ENCODE measurements around the gene FGA. TPM values are rescaled to one million over a fixed set of nuclear protein-coding genes. Genes with fewer than 3 reads are reported as not detected.

The FGA gene
- total RNA-seq, 1 experiment from 2014 or later = 3.9 TPM

DNA sequence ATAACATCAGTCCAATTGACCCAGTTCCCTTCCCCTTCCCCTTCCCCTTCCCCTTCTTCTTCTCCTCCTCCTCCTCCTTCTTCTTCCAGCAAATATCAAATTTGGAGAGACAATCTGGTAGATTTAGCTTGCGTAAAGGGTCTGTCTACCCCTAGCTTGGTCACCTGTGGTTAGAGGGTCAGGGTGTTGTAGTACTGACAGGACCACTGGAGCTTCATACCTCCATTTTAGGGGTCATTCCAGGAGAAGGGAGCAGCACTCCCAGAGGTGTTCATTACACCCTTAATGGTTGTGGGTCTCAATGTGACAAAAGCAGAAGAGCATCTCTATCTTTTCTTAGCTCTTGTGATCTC is 31.4 kb downstream of the FGA start (continued):
- TF ChIP-seq, protein P1, sequence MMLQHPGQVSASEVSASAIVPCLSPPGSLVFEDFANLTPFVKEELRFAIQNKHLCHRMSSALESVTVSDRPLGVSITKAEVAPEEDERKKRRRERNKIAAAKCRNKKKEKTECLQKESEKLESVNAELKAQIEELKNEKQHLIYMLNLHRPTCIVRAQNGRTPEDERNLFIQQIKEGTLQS (IDR thresholded peaks at IDR 0.05) = no peak
- TF ChIP-seq ELF1 (IDR thresholded peaks at IDR 0.05; ENCODE audit: borderline replicate concordance, low read depth) (no peak), EGR1 (IDR thresholded peaks at IDR 0.05; ENCODE audit: low read depth) (no peak), TCF7L2 (IDR thresholded peaks at IDR 0.05; ENCODE audit: borderline replicate concordance, extremely low read depth, insufficient read depth, insufficient read length) (no peak)
- TF ChIP-seq, protein P2, sequence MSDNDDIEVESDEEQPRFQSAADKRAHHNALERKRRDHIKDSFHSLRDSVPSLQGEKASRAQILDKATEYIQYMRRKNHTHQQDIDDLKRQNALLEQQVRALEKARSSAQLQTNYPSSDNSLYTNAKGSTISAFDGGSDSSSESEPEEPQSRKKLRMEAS (IDR thresholded peaks at IDR 0.05) = no peak

DNA sequence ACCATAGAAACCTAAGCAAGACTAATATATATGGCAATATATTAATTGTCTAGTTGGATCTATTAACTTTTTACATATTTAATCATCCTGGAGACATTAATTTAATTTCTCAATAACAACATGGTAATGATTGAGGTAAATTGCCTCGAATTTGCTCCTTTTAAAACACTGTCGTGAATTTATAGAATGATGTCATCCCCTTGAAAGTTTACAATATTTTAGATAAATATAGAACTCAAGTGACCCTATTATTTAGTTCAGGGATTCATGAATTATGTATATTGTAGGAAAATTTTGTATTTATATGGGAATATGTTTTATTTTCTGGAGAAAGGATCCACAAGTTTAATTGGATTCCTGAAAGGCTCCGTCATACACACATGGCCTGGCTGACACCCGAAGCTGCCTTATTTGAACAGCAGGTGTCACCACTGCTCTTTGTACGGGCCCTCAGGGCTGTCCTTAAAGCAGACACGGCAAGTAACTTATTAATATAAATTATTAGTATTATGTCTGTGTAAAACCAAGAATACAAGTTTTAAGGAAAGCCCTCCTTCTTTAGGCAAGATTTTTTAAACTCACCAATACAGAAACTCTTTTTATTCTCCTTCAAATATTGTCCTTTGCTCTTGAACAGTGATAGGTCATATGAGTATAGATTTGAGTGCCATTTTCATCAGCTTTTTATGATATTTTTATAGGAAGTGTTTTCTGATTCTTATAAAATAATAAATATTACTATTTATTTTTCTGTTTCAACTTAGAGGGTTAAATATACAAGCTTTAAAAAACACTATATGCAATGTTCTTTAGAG is 38.5 kb downstream of the FGA start:
- Histone ChIP-seq H3K9me3 (ENCODE audit: control insufficient read depth in 1 of 2, insufficient read depth in 1 of 2, low read depth in 1 of 2, low read length in 2 of 2) (no peaks in the 10 kb centered on the region), H3K9ac (ENCODE audit: low read length) (no peak overlapping the region), H3K36me3 (ENCODE audit: control insufficient read depth in 1 of 2, insufficient read depth in 2 of 2, low read length in 2 of 2) (peaks cover 4 to 5% of the 10 kb centered on the region in 2 experiments), H3K4me2 (ENCODE audit: low read length) (no peak overlapping the region; the same call in 1 of the 2 replicates), H4K20me1 (ENCODE audit: insufficient read depth) (no peaks in the 10 kb centered on the region), H3K27ac (ENCODE audit: low read depth, low read length) (no peak overlapping the region), H3K9me2 (ENCODE audit: insufficient read depth) (no peaks in the 10 kb centered on the region), H3K27me3 (ENCODE audit: insufficient read depth, low read length) (no peaks in the 10 kb centered on the region), H3K4me3 (replicated peaks in 1 of 2; ENCODE audit: low read depth in 1 of 2, low read length in 2 of 2) (no peak overlapping the region), H3K79me2 (ENCODE audit: insufficient read depth, low read length) (peaks cover 31% of the 10 kb centered on the region), H2AFZ (ENCODE audit: low read depth, low read length, poor library complexity, severe bottlenecking) (peak overlapping the region; percentile 100), H3K4me1 (ENCODE audit: control insufficient read depth in 1 of 2, insufficient read depth in 2 of 2, low read length in 2 of 2) (peaks cover 2 to 12% of the 10 kb centered on the region in 2 experiments; a peak in 3 of 4 replicates)
- ATAC-seq = peak; percentile 66
- peak; percentile 79 for DNase-seq (ENCODE audit: low read depth, low spot score)
- RAD21 ChIA-PET (ENCODE audit: low non-redundant PET in 1 of 2, low total read pairs in 2 of 2, uncharacterized antibody in 2 of 2, unreplicated experiment in 2 of 2) = interaction anchor here (1.0 to 1.3 kb wide), 3 partner anchors 67 to 70 kb away, joined by 3 to 7 read pairs (median 6); no protein-coding TSS in a partner anchor
- CTCF ChIA-PET = interaction anchor here (1.0 to 6.4 kb wide), 8 partner anchors 7 to 215 kb away, joined by 3 to 175 read pairs (median 4); partner anchors contain the start of genes FGB and LRAT
- intact Hi-C loops (cut with micrococcal nuclease) = loop anchor here (1.0 to 10.0 kb wide), 6 partner anchors 66 to 820 kb away; no protein-coding TSS in a partner anchor
- no TSS peak for BruUV-seq (replicated peaks)
- POLR2A ChIA-PET = interaction anchor here (1.2 kb wide), 1 partner anchor 67 kb away, joined by 4 read pairs; no protein-coding TSS in a partner anchor
- TF ChIP-seq YY1 (IDR thresholded peaks at IDR 0.05; ENCODE audit: extremely low read depth, insufficient replicate concordance, low read depth, low read length) = no peak
- TF ChIP-seq, protein P3, sequence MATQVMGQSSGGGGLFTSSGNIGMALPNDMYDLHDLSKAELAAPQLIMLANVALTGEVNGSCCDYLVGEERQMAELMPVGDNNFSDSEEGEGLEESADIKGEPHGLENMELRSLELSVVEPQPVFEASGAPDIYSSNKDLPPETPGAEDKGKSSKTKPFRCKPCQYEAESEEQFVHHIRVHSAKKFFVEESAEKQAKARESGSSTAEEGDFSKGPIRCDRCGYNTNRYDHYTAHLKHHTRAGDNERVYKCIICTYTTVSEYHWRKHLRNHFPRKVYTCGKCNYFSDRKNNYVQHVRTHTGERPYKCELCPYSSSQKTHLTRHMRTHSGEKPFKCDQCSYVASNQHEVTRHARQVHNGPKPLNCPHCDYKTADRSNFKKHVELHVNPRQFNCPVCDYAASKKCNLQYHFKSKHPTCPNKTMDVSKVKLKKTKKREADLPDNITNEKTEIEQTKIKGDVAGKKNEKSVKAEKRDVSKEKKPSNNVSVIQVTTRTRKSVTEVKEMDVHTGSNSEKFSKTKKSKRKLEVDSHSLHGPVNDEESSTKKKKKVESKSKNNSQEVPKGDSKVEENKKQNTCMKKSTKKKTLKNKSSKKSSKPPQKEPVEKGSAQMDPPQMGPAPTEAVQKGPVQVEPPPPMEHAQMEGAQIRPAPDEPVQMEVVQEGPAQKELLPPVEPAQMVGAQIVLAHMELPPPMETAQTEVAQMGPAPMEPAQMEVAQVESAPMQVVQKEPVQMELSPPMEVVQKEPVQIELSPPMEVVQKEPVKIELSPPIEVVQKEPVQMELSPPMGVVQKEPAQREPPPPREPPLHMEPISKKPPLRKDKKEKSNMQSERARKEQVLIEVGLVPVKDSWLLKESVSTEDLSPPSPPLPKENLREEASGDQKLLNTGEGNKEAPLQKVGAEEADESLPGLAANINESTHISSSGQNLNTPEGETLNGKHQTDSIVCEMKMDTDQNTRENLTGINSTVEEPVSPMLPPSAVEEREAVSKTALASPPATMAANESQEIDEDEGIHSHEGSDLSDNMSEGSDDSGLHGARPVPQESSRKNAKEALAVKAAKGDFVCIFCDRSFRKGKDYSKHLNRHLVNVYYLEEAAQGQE (IDR thresholded peaks at IDR 0.05; ENCODE audit: low read depth) = no peak
- no peak for TF ChIP-seq ZFX (IDR thresholded peaks at IDR 0.05)
- no peak for TF ChIP-seq CBX3 (IDR thresholded peaks at IDR 0.05; ENCODE audit: low read depth)
- no peak for TF ChIP-seq POLR2AphosphoS5 (IDR thresholded peaks at IDR 0.05; ENCODE audit: low read depth, low read length)
- no peak for TF ChIP-seq ZNF274 (IDR thresholded peaks at IDR 0.05; ENCODE audit: low read depth, low read length)
- no peak for TF ChIP-seq SP1 (IDR thresholded peaks at IDR 0.05; ENCODE audit: low read depth)
- no peak for TF ChIP-seq FOSL1 (IDR thresholded peaks at IDR 0.05; ENCODE audit: low read depth)
- TF ChIP-seq, protein P2 (IDR thresholded peaks at IDR 0.05) = peak; percentile 44; the same call in 1 of the 2 replicates
- no peak for TF ChIP-seq TCF7L2 (IDR thresholded peaks at IDR 0.05; ENCODE audit: borderline replicate concordance, extremely low read depth, insufficient read depth, insufficient read length)
- no peak for TF ChIP-seq JUND (IDR thresholded peaks at IDR 0.05)
- TF ChIP-seq ELF1 (IDR thresholded peaks at IDR 0.05; ENCODE audit: borderline replicate concordance, low read depth) = no peak
- no peak for TF ChIP-seq POLR2A (IDR thresholded peaks at IDR 0.05; ENCODE audit: borderline replicate concordance, extremely low read depth, insufficient read depth, insufficient read length)
- TF ChIP-seq, protein P4, sequence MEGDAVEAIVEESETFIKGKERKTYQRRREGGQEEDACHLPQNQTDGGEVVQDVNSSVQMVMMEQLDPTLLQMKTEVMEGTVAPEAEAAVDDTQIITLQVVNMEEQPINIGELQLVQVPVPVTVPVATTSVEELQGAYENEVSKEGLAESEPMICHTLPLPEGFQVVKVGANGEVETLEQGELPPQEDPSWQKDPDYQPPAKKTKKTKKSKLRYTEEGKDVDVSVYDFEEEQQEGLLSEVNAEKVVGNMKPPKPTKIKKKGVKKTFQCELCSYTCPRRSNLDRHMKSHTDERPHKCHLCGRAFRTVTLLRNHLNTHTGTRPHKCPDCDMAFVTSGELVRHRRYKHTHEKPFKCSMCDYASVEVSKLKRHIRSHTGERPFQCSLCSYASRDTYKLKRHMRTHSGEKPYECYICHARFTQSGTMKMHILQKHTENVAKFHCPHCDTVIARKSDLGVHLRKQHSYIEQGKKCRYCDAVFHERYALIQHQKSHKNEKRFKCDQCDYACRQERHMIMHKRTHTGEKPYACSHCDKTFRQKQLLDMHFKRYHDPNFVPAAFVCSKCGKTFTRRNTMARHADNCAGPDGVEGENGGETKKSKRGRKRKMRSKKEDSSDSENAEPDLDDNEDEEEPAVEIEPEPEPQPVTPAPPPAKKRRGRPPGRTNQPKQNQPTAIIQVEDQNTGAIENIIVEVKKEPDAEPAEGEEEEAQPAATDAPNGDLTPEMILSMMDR (IDR thresholded peaks at IDR 0.05 in 2 of 3, conservative IDR thresholded peaks at IDR 0.05 in 1 of 3; ENCODE audit: borderline replicate concordance in 1 of 3, insufficient read depth in 1 of 3, low read depth in 2 of 3, low read length in 2 of 3) = peak; percentile 68 to 83 (median 83)
- peak; percentile 86 for TF ChIP-seq RAD21 (IDR thresholded peaks at IDR 0.05; ENCODE audit: low read depth)
- TF ChIP-seq CEBPB (IDR thresholded peaks at IDR 0.05; ENCODE audit: low read depth) = no peak
